Cerebellar nuclear complex (tissue), 1 donor: ENCODE results near the gene ADCY4.
A peak's percentile ranks its signal among the peaks of the same experiment; 100 is the strongest.

Experiments
- DNase-seq, 2 experiments: peaks; one replicate each; lab custom pipeline; 2025; lab: John Stamatoyannopoulos, UW

ADCY4 gene

GRCh38 chr14:24315807-24316596, 18.9 kb downstream of the ADCY4 start:
- no peak for DNase-seq

- no peak for DNase-seq
These were observed 19.5 kb downstream of the ADCY4 start for GRCh38 chr14:24315243-24315806.

GRCh38 chr14:24314377-24315193, 20.3 kb downstream of the ADCY4 start:
- DNase-seq, result no peak

- DNase-seq, result no peak
These were observed 21.0 kb downstream of the ADCY4 start for GRCh38 chr14:24313913-24314312.

DNA sequence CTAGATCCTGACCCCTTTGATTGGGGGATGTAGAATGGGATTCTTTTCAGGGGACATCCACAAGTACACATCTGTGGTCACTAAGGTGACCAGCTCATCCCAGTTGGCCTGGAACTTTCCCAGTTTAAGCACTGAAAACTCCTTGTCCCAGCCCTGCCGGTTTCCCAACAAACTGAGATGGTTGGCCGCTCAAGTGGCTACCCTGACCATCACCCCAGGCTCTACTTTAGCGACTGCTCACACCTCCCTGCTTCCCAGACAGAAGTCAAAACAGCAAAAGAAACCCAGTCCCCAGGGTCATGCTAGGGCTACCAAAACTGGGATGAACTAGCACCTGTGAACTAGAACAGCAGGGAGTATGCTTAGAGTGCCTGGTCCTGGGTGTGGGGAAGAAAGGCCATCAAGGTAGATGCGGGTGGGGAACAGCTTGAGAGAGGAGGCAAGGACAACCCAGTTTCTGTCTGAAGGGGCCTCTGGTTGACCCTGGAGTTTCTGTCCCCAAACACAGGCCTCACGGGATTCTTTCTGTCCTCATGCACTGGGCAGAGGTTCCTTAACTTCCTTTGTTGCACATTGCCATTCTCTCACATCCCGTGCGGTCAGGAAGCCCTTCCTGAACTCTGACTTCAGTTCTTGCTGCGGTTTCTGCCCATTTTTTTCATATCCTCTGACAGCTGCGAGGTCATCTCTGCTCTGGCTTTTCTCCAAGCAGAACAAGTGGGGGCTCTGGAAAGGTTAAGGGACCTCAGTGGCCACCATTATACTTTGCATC, 21.9 kb downstream of the ADCY4 start:
- no peak for DNase-seq

- no peak for DNase-seq
These were observed 22.8 kb downstream of the ADCY4 start for GRCh38 chr14:24311837-24312615.

- DNase-seq, result no peak
These were observed 23.9 kb downstream of the ADCY4 start, which contains the start of gene LTB4R for GRCh38 chr14:24310646-24311604. TSS of gene LTB4R (plus strand) at chr14:24311502. CDS start at chr14:24315652, 4,150 bp downstream.

DNA sequence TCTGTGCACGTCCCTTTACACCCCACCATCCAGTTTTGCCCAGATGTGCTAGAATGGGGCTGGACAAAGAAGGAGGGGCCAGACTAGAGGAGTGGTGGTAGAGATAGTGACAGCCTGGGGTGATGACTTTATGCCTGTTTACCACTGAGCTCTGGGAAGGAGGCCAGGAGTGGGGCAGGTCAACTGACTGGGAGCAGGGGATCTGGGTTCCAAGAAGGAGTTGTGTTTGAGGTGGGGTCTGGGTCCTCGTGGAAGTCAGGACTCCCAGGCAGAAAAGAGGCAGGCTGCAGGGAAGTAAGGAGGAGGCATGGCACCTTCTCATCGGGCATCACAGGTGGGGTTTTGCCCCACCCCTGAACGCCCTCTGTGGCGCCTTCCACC, 24.6 kb downstream of the ADCY4 start:
- no peak for DNase-seq

DNA sequence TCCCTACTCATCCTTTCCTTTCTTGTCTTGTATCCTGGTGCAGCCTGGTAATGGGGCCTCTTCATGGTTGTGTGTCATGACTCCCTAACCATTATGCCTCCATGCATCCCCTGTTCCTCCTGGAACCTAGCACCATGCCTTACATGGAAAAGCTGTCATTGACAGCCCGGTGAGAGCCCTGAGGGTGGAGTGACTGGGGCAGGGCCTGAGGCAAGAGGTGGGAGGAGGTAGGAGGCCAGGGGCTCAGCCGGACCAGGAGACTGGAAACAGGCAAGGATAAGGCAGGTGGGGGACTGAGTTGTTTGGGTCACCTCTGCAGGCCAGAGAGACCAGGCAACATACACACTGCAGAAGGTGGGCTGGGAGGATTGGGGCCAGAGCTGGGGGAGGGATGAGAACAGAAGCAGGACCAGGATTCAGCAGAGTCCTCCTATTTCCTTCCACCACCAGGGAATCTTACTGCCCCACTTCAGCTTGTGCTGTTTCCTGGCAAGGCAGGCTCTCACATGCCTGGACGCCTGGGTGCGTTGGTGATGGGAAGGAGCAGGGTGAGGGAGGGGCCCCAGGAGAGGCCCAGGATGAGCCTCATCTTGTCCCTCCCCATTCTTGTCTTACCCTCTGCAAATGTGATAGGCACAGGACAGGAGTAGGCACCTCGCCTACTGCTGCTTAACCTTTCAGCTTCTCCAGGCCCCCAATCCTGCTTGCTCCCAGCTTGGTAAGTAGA, 25.2 kb downstream of the ADCY4 start, which contains the start of gene LTB4R2:
Gene LTB4R2 (plus strand): TSS at position 603 of the 727 bp plus-strand sequence. CDS start 525 bp downstream, outside the sequence.
- DNase-seq, result no peak

- DNase-seq, result no peak
These were observed 26.3 kb downstream of the ADCY4 start for GRCh38 chr14:24308342-24309124.

DNA sequence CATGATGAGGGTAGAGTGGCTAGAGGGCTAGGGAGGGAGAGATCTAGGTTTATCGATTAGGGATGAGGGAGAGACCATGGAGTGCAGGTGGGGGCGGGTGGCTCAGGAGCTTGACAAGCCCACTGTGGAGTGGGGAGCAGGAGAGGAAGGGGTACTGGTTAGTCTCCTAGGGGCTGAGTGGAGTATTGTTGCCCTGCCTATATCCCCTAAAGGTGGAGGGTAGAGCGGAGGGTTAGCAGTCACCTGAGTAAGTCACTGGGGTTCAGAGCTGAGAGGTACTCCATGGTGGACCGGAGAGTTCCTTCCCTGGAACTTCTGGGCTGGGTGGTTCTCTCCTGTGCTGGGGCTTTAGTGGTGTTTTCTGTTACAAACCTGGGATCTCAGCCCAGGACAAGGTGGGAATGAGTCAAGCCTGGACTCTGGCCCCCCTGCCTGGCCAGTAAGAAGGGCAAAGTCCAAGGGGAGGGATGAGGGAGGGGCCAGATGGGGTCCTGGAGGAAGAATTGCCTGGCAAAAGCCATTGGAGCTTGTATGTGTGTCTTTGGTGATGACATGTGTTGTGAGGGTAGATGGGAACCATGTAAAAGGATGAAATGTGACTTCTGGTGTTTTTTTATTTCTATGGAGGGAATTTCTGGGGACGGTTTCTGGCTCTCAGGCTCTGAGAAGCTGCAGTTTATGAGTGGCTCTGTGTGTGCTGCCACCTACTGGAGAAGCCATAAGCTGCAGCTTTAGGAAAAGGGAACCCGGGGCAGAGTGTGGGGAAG, 27.1 kb downstream of the ADCY4 start, which contains the start of gene CIDEB:
Gene CIDEB (minus strand): TSS at position 403 of the 767 bp plus-strand sequence. CDS start 119 bp downstream, at position 284.
- peak; percentile 3 to 8 for DNase-seq

- DNase-seq, result no peak
These were observed 27.7 kb downstream of the ADCY4 start for GRCh38 chr14:24307156-24307574.

DNA sequence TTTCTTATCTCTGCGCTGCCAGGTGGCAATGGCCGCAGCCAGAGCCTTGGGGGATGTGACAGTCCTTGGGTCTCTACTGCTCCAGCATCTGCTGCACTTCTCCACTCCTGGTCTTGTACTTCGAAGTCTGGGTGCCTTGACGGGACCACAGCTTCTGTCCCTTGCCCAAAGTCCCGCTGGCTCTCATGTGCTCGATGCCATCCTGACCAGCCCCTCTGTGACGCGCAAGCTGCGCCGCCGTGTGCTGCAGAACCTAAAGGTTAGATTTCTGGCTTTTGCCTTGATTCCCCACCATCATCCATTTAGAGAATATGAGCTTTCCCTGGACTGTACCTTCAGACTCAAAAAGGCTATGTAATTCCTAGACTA, 30.9 kb downstream of the ADCY4 start:
- no peak for DNase-seq

DNA sequence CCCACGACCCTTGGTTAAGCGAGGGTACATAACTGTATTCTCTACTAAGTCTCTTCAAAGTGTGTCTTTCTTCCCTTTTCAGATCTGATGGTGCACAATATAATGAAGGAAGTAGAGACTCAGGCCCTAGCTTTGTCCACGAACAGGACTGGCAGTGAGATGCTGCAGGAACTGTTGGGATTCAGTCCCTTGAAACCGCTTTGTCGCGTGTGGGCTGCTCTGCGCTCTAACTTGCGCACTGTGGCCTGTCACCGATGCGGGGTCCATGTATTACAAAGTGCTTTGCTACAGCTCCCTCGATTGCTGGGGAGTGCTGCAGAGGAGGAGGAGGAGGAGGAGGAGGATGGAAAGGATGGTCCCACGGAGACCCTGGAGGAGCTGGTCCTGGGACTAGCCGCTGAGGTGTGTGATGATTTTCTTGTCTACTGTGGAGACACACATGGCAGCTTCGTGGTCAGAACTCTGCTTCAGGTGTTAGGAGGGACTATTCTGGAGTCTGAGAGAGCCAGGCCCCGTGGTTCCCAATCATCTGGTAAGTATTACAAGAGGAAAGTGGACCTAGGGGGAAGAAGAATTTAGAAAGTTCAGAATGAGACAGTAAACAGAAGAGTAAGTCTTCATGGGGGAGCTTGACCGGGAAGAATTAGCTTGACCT, 34.4 kb downstream of the ADCY4 start:
- DNase-seq, result no peak

GRCh38 chr14:24299255-24300191, 35.3 kb downstream of the ADCY4 start, which contains the start of the genes DHRS1 and NOP9:
TSS of gene DHRS1 (minus strand) at chr14:24299780. CDS start at chr14:24299106, 674 bp downstream.
TSS of gene NOP9 (plus strand) at chr14:24299850. CDS start at chr14:24299955, 105 bp downstream.
- DNase-seq, result peak; percentile 22 to 31

- DNase-seq, result no peak
These were observed 36.0 kb downstream of the ADCY4 start for GRCh38 chr14:24298892-24299254.
